Measurements from ENCODE around the gene PCSK2. TPM values are rescaled to one million over a fixed set of nuclear protein-coding genes. Genes with fewer than 3 reads are reported as not detected.
"Not testable (repeated sequence)": the region's sequence is repeated elsewhere in the genome, so short reads cannot be mapped to it uniquely, and the experiment has no call there.

Gene PCSK2, protein sequence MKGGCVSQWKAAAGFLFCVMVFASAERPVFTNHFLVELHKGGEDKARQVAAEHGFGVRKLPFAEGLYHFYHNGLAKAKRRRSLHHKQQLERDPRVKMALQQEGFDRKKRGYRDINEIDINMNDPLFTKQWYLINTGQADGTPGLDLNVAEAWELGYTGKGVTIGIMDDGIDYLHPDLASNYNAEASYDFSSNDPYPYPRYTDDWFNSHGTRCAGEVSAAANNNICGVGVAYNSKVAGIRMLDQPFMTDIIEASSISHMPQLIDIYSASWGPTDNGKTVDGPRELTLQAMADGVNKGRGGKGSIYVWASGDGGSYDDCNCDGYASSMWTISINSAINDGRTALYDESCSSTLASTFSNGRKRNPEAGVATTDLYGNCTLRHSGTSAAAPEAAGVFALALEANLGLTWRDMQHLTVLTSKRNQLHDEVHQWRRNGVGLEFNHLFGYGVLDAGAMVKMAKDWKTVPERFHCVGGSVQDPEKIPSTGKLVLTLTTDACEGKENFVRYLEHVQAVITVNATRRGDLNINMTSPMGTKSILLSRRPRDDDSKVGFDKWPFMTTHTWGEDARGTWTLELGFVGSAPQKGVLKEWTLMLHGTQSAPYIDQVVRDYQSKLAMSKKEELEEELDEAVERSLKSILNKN
- polyA plus RNA-seq (ENCODE audit: insufficient read length in 4 of 4), result 1 to 10 TPM in 1 of 4 donors, under 1 TPM in 3; 0.87 to 1.0 (median 0.94) TPM

DNA sequence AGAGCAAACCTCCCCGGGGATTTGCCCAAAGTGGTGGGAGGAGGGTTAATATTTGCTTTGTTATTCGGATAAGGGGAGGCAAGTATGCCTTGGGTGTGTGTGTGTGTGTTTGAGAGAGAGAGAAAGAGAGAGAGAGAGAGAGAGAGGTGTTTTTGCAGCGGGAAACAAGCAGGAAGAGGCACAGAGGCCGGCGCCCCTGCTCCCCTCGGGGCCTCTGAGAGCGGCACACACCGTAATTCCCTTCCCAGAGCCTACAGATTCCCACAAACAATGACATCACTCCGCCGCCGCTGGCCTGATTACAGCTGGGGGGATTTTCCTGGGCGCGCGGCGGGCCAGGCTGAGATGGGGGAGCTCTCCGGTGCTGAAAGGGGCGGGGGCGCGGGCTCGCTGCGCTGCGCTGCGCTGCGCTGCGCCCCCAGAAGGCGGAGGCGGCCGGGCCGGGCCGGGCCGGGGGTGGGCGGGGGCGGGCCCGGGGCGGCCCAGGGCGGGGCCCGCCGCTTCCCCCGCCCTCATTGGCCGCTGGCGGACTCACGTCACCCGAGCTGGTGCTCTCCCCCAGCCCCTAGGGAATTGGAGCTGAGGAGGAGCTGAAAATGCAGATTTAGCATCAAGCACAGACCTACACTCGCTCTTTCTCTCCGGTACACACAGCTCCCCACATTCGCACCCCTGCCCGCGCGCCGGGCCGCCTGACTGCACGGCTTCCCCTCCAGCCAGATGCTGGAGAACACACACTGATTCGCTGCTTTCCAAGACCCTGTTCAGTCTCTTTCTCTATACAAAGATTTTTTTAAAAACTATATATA lies at the start of gene PCSK2:
PCSK2 (plus strand) TSS at position 631 of the 809 bp plus-strand sequence. CDS start 266 bp downstream, outside the sequence.
- DNase-seq (ENCODE audit: low read depth in 4 of 4, low spot score in 3 of 4), result peak; percentile 56 to 63 (median 61)

DNA sequence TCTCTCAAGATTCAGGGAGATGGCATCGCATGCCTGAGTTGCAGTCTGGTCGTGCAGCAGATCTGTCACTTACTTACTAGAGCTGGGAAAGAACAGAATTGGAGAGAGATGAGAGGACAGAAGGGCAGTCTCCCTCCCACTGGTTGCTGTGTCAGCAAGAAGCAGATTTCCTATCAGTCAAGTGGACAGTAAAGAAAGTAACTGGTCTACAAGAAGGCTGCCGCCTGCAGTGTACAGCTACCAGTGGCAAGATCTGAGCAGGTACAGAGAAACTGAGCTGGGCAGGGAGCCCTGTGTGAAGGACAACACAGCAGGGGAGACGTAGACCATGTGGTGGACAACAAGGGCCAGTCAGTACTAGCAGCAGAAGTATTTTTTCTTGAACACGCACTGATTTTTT lies 49.5 kb upstream of the PCSK2 start:
- DNase-seq (ENCODE audit: low read depth in 4 of 4, low spot score in 3 of 4), result no peak

DNA sequence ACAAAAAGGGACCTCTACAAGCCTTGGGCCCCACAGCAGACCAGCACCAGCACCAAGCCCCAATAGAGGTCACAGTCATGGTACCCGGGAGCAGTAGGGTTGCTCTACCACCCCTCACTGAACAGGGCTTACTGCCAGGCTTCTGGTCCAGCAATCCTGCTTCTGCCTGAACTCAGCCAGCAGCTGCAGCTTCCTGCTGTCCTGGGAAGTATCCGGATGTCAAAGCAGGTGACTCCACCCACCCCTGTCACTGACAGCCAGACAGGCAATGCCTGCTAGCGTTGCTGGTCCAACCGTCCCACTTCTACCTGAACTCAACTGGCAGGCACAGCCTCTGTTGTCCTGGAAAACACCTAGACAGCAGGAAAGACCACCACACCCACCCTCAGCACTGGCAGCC lies 47.0 kb upstream of the PCSK2 start:
- no peak for DNase-seq (ENCODE audit: low read depth in 4 of 4, low spot score in 3 of 4)

DNA sequence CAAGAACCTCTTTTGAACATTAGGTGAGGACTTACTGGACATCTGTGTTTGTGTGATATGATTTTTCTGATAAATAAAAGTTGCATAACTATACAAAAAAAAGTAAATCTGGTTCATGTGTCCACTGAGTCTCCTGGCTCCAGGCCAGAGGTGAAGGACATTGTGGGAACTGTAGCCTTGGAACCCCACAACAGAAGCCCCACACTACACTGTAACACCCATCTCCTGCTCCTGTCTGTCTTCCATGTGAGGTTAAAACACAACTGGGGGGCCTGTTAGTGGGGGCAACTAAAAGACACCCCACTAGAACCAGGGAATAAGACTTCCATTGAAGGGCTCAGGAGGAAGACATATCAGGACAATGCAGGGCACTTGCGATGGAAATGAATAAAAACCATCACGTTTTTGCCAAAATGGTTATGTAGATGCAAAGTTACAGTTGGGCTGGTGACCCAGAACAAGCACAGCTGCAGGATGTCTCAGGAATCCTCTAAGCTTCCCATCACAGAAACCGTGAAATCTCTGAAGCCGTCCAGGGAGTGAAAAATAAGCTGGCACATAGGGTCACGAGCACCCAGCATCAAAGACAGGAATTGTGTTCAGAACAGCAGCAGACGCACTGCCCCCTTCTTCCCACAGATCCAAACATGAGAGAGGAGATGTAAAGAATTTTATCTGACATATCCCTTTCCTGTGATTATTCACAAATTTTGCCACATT lies 36.7 kb upstream of the PCSK2 start:
- DNase-seq (ENCODE audit: low read depth in 4 of 4, low spot score in 3 of 4), result no peak

DNA sequence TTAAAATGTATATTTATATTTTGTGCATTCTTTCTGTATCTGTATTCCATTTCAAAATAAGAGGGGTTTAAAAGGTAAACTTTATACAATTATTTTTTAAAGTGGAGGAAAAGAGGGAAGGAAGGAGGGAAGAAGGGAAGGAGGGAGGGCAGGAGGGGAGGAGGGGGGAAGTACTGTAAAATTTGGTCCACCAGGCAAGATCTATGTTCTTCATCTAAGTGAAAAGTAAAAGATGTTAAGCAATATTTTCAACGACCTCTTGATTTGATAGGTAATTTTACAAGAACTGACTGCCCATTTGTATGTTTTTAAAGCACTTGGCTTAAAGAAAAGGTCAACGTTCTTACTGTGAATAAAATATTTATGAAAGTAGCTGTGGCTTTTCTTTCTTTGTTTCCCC lies 29.8 kb upstream of the PCSK2 start:
- DNase-seq (ENCODE audit: low read depth in 4 of 4, low spot score in 3 of 4), result no peak

DNA sequence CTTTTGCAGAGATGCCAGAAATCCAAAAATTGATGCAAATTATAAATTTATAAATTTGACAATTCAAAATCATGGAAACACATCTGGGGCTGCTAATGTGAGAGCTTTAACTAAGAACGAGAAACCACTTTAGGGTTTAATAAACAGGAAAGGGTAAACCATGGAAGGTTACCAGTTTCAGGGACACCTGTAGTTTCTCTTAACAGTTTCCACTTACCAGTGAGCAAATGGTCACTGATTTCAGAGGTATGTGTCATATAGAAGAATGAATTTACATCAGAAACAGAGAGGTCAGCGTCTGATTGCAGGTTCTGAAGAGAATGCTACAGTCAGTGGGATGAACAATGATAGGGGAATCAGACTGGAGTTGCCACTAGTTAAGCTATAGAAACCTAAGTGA lies 24.8 kb upstream of the PCSK2 start:
- no peak for DNase-seq (ENCODE audit: low read depth in 4 of 4, low spot score in 3 of 4)

DNA sequence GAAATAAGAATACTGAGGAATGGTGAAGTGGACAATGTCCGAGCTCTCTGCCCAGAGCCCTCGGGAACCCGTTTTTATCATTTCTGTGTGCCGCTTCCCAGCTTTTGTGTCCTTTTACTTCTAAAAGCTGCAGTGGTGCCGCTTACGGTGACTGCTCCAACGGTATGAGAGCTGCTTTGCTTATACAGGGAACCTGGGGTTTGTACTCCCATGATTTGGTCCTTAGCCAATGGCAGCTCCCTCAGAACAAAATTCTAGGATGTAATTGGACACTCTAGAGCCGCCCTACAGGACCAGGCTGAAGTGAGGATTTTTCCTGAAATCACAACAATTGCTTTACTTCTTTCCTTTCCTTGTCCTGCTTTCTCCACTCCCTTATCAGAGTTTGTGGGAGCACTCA lies 24.2 kb upstream of the PCSK2 start:
- peak in 1 of 4 donors; percentile 14 for DNase-seq (ENCODE audit: low read depth in 4 of 4, low spot score in 3 of 4)

DNA sequence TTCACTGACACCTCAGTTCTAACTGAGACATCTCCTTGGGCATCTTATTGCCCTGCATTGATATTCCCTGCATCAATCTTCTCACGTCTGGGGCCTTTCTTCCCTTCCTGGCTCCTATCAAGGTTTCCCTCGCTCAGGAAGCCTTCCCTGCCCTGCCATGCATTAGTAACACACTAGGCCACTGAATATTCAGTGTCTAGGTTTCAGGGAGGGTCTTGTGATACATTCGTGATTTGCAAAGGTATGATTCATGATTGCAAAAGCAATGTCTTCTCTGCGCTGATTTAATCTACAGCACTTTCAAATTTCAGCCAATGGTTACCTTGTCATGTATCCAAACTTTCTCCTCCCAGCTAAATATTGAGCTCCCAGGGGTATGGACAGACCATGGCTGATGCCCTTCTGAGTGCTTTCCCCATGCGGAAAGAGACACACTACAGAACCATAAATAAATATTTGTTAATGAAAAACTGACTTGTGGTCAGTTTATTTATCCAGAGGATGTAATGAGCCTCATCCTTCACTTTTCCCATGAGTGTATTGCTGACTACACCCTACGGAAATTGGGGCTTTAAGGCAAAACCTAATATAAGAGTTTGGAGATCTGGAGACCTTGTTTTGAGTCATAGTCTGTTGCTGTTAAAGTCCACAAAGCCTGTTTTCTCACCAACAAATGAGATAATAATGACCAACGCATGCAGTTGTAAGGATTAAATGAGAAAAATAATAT lies 21.6 kb upstream of the PCSK2 start:
- no peak for DNase-seq (ENCODE audit: low read depth in 4 of 4, low spot score in 3 of 4)

DNA sequence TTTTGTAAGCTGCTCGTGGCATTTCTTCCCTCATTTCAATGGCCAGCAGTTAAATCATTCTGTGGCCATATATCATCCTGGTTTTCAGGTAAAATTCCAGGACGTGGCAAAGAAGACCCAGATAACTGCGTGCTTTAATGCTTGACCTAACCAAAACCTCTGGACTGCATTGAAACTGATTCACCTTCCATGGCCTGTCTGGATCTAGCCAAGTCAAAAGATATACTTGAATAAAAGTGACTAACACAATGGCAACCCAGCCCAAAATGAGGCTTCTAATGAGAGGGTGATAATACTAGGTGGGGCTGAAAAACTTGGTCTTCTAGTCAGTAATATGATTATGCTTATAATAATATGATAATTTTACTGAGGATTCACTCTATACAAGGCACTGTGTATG lies 16.5 kb upstream of the PCSK2 start:
- no peak for DNase-seq (ENCODE audit: low read depth in 4 of 4, low spot score in 3 of 4)

DNA sequence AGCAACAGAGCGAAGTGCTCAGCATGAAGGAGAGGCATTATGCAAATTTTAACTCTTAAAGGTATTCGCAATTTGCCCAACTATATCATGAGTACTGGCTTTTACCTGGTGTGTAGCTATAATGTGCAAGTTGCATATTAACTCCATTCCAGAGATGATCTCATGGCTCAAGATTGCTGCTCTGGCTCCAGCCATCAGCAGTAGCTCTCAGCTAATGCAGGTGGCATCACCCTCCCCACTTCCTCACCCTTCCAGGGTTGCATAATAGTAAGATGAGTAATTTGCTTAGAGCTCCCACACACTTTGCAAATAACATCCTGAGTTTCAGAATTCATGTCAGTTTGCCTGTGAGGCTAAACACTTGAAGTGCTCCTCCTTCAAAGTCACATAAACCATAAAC lies 15.9 kb upstream of the PCSK2 start:
- DNase-seq (ENCODE audit: low read depth in 4 of 4, low spot score in 3 of 4), result no peak

DNA sequence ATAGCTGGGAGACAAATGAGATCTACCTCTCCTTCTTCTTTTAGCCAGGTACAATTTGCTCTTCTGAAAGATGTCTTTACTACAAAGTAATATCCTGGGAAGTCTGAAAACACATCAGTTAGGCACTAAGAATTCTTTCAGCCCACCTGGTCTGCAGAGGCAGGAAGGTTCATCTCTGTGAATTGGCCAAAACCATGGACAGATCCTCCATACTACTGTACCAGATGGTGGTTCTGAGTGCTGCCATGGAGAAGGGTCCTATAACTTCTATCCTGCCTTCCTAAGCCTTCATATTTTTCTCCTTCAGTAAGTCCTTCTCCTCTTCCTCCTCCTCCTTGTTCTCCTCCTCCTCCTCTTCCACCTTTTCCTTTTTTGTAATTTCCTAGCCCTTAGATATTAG lies 11.7 kb upstream of the PCSK2 start:
- no peak for DNase-seq (ENCODE audit: low read depth in 4 of 4, low spot score in 3 of 4)

DNA sequence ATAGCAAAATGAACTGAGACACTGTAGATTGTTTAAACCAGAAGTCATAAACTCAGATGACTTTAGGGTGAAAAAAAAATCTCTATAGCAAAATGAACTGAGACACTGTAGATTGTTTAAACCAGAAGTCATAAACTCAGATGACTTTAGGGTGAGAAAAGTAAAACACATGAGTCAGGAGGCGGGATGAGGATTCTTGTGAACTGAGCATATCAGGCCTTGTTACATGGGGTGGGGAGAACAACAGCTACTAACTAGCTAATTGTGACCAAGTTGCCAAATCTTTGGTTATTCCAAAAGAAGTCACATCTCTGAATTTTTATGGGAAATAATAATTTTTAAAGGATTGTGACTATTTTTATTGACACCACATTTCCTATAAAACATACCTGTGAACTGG lies 7.0 kb upstream of the PCSK2 start:
- not testable (repeated sequence) for DNase-seq (ENCODE audit: low read depth in 4 of 4, low spot score in 3 of 4)

DNA sequence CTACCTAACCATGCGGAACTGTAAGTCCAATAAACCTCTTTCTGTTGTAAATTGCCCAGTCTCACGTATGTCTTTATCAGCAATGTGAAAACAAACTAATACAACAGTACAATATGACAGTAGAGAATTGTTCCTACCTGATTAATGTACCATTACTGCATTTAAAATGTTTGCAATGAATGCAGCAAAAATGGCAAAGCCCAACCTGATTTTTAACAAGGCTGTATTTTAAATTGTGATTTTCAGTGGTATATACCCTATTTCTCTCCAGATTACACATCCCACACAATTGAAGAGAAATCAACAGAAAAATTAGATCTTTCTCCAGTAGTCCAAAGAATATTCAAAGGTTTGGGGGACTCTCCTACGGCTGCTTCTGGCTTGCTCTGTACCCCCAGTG lies 3.3 kb upstream of the PCSK2 start:
- DNase-seq (ENCODE audit: low read depth in 4 of 4, low spot score in 3 of 4), result no peak

DNA sequence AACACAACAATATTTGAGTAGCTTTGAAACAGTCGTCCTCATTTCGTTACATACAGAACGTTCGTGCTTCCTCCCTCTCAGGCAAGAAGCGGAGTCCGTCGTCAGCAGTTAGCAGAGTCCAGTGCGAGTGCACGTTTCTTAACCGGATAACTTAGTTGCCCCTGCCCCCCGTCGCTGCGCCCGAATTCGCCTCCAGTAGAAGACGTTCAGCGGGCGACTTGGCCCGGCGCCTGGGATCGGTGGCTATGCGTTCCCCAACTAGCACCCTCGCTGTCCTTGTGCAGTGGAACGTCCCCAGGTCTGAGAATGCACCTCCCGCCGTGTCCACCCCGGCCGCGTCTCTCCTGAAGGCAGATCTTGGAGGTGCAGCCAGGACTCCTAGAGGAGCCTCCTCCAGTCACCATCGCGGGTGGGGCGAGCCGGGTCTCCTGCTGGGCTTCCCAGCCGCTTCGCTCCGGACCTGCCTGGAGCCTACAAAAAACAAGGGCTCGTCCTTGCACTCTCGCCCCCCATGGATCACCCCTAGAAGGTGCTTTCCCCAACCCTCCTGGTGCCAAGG lies 910 bp upstream of the PCSK2 start:
- no peak for DNase-seq (ENCODE audit: low read depth in 4 of 4, low spot score in 3 of 4)

DNA sequence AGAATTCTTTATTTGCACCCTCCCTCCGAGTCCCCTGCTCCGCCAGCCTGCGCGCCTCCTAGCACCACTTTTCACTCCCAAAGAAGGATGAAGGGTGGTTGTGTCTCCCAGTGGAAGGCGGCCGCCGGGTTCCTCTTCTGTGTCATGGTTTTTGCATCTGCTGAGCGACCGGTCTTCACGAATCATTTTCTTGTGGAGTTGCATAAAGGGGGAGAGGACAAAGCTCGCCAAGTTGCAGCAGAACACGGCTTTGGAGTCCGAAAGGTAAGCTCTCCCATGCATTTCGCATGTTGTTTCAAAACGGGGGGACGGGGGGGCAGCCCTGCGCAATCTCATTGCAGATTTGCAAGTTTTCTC lies 357 bp downstream of the PCSK2 start:
- no peak for DNase-seq (ENCODE audit: low read depth in 4 of 4, low spot score in 3 of 4)

DNA sequence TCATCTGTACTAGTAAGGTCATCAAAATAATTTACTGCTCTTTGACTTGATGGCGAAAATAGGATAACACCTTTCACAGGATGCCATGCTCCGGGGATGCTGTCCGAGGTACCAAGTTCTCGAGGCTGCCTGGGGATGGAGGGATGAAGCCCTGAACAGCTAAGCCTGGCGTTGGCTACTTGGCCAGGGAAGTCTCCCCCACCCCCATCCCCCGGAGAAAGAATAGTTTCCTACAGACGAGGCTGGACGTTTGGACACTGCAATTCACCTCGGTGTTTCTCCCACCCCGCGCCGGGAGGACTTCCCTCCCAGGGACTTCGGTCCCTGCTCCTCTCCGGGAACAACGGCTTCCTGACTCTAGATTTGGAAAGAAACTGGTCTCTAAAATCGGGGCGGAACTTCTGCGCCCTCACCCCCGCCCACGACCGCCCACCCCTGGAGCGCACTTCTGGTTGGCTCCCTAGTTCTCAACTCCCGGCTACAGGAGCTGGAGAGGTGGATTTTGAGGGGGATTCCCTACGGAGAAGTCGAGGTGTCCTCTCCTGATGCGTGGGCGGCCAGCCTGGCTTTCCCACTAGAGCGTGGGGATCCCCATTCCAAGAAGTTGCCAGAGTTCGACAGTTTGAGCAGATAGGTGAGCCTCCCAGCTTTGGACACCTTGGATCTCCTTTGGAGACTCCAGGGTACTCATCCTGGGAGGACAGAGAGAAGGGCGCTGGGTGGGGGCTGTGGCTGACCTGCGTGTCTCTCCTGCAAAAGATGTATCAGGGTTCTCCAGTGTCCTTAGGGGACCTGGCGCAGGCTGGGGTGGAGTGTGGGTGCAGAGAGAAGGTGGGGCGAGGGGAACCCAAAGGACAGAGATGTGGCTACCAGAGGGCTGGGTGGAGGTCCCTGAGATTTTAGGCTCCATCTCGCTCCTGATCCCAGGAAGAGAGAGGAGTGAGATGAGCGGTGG lies 1.1 kb downstream of the PCSK2 start:
- DNase-seq (ENCODE audit: low read depth in 4 of 4, low spot score in 3 of 4), result peak in 2 of 4 donors; percentile 13 to 35

DNA sequence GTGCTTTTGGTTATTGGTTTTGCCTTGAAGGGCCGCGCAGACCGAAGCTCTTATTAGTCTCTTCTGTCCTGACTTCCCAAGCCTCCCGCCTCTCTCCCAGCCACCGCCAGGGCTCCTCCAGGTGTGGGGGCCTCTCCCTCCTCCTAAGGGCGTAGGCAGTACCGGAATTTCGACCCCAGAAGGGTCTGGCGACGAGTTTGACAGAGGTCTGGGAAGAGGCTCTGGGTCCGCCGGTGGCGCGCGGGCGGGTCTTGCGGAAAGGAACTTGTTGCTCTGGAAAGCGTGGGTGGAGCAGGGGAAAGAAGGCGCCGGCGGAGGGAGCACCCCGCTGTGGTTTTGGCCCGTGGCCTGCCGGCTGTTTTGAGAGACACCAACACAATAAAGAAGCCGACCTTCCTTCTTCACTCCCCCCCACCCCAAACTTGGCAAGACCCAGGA lies 1.8 kb downstream of the PCSK2 start:
- no peak for DNase-seq (ENCODE audit: low read depth in 4 of 4, low spot score in 3 of 4)

DNA sequence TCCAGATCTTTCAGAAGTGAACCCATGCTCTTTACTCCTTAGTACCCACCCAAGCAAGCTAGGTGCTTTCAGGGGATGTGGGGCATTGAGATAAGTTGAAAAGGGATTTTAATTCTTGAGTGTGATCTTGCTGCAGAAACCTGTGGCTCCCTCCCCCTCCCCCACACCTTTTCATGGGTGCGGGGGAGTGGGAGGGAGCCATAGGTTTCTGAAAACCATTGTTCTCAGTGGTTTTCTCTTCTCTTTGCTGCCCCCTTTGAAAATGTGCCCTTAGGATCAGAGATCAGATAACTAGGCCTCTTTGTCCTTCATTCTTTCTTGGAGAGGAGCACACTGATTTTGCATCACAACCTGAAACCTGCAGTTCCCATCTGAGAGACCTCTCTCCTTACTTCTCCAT lies 2.4 kb downstream of the PCSK2 start:
- no peak for DNase-seq (ENCODE audit: low read depth in 4 of 4, low spot score in 3 of 4)

DNA sequence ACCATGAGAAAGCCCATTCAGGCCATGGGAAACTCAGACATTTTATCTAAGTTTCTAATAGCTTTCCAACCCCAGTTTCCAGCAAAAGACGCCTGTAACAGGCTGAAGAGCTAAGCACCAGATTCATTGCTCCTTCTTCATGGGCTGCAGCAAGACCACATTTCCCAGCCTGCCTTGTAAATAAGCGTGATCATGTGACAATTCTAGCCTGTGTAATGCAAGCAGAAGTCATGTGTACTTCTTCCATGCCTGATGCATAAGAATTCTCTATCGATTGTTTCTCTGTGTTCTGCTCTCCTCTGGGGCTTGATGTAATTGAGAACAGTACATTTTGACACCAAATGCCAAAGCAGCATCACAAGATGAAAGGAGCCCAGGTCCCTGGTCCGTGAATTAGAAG lies 6.8 kb downstream of the PCSK2 start:
- no peak for DNase-seq (ENCODE audit: low read depth in 4 of 4, low spot score in 3 of 4)
